HG03097 (cell line): Measurements from ENCODE around the gene C16orf74.
A peak's percentile ranks its signal among the peaks of the same experiment; 100 is the strongest.

Experiments used
- ATAC-seq: cut with Tn5 transposase; IDR thresholded peaks from one replicate; pipeline ENCODE4 v1.9.1; 2021; ENCODE audit not compliant: unreplicated experiment, low FRiP score

The C16orf74 gene

DNA sequence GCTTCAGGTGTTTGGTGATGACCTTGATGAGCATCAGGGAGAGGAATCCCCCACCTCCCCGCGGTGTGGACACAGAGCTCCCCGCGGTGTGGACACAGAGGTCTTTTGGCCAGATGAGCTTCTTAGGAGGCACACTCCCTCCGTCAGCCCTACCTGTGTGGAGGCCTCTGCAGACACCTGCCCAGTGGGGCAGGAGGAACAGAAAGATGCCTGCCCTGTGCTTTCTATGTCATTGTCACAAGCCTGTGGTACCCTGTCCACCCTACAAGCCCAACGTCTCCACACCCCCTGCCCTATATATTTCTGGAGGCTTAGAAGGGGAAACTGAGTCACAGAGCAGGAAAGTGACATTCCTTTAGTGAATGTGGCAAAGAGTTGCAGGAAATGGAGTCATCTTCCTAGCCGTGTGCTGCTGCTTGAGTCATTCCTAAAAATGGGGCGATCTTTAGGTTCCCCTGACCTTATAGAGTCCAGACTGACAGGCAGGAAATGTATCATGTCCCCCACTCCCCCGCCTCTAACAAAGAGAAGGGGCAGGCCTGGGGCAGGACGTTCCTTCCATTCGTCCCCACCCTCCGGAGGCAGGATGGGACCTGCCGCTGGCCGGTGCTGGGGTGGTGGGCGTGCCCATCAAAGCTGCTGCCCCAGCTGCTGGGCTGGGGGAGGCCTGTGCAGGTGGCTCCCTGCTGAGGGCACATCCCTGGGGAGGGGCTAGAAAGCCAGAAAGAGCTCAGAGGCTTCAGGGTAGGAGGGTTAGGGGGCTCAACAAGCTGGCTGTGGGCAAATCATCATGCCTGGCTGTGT lies 1.0 kb upstream of the C16orf74 start:
- ATAC-seq, result no peak

DNA sequence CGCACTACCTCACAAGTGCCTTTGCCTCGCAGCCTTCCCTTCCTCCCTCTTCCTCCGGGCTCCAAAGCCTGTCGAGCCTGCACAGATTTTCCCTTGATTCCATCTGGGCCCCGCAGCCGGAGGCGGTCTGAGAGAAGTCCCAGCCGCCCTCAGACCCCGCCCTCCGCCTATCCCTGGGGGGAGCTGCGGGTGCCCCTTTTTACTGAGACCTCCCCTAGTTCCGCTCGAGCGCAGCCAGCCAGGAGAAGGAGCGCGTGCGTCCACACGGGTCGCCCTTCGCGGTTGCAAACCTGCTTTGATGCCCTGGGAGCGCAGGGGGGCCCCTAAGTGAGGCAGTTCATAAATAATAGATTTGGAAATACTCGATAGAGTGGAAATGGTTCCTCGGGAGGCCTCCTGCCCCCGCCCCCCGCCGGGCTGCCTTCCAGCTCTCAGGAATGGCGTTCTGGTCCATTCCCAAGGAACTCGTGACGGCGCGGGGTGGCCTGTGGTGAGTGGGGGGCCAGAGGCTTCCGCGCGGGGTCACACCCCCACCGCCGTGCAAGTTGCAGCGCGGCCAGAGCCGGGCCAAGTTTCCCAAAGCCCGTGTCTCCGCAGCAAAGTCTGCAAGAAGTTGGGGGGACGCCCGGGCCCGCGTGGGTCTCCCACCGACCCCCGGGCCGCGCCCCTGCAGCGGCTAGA lies 610 bp downstream of the C16orf74 start:
- no peak for ATAC-seq

DNA sequence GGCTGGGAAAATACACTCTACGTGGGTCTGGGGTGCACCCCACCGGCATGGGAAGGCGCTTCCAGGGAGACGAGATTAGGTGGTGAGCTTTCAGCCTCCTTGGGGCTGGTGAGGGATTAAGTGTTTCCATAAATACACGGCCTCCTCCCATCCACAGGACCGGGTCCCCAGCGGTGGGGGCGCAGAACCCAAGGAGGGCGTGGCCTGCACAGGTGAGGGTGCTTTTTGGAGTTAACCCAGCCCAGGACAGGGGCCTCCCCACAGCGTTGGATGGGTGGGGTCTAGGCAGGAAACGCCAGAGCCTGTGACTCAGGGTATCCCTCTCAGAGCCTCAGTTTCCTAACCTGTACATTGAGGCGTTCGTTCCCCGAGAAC lies 1.1 kb downstream of the C16orf74 start:
- no peak for ATAC-seq

DNA sequence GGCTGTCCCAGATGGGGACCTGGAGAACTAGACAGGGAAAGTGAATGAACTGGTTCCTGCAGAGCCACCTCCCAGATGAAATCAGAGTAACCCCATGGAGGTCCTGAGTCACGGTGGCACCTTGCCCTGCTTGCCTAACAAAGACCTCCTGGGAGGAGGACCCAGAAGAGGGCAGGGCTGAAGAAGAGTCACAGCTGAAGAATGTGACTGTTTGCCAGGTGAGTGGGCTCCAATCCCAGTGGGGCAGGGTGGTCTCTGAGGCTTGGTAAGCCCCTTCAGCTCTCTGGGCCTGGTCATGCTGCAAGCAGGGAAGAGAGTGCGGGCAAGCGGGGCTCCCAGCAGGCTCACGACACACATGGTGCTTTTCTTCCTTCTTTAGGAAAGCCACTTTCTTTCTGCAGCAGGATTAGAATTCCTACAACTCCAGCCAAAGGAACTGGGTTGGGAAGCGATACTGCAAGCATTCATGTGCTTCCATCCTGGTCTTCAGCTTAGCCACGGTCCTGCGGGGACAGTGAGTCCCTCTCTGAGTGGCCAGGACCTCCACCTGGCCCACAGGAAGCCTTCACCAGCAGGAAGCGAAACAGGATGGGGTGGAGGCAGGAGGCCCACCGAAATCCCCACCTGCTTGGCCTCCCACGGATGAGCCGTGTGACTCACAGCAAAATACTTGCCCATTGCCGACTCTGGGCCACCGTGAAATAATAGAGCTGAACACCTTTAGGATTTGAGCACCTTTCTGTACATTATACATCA lies 4.3 kb downstream of the C16orf74 start:
- no peak for ATAC-seq

DNA sequence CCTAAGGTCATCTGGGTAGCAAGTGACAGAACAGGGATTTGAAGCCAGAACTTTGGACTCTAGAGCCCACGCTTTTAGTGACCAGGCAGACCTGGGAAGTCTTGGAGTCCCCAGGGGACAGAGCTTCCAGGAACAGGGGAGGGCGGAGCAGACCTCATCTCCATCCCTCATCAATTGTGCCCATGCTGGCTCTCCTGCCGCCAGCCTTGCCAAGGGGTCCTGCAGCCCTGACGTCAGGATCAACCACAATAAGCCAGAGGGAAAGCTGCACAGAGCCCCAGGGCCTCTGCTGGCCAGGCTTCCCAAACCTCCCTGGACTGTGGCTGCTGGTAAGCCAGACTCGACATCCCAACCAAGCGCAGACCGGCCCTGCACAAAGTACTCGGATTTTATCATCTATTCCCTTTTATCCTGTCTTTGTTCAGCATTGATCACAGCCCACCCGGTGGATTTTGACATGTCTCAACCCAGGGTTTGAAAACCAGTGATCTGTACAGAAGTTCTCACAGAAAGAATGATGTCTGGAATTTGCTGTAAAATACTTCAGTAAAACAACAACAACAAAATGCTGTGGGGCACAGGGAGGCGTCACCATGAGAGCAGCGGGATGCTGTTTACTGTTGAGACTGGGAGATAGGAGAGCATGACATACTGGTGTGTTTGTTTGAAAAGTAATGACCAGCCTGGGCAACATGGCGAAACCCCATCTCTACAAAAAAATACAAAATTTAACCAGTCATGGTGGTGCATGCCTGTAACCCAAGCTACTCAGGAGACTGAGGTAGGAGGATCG lies 11.8 kb downstream of the C16orf74 start:
- no peak for ATAC-seq

DNA sequence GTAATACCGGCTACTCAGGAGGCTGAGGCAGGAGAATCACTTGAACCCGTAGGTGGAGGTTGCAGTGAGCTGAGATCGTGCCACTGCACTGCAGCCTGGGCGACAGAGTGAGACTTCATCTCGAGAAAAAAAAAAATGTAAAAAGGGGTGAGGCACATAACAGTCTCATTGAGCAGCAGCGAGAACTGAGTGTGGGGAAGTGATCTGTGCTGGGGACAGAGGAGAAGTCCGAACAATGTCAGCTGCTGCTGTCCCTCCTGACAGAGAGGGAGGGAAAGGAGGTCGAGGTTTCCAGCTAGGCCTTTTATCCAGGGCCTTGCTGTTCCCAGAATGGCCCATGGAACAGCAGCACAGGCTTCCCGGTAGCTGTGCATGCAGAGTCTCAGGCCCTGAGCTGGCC lies 14.0 kb downstream of the C16orf74 start:
- no peak for ATAC-seq

DNA sequence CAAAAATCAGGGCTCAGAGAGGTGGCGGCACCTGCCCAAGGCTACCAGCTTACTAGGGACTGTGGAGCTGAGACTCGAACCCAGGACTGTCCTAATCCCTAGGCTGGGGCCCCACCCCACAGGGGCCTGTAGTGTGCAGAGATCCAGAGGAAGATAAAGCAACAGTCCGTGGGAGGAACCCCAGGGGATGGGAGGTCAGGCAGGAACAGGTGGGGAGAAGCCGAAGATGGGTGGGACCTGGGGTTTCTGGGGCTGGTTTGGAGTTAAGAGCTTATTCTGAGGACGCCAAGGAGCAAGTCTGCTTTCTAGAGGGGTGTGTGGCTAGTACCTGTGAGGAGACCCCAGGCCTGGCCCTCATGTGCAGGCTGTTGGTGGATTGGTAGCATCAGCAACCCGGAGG lies 14.9 kb downstream of the C16orf74 start:
- no peak for ATAC-seq

DNA sequence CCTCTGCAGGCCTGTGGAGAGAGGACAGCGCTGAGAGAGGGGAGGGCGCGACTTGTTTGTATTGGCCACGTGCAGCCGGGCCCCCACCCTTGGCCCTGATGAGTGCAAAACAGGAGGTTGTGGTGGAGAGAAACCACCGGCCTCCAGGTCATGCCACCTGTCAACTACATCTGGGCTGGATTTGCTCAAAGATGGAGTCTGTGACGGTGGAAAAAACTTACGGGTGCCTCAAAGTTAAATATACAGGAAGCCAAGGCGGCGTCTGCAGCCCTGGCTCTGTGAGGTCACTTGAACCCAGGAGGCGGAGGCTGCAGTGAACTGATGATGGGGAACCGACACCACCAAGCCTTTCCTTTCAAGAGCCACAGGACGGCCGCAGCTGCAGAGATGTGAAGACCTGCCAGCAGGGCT lies 15.7 kb downstream of the C16orf74 start:
- ATAC-seq, result peak; percentile 77

DNA sequence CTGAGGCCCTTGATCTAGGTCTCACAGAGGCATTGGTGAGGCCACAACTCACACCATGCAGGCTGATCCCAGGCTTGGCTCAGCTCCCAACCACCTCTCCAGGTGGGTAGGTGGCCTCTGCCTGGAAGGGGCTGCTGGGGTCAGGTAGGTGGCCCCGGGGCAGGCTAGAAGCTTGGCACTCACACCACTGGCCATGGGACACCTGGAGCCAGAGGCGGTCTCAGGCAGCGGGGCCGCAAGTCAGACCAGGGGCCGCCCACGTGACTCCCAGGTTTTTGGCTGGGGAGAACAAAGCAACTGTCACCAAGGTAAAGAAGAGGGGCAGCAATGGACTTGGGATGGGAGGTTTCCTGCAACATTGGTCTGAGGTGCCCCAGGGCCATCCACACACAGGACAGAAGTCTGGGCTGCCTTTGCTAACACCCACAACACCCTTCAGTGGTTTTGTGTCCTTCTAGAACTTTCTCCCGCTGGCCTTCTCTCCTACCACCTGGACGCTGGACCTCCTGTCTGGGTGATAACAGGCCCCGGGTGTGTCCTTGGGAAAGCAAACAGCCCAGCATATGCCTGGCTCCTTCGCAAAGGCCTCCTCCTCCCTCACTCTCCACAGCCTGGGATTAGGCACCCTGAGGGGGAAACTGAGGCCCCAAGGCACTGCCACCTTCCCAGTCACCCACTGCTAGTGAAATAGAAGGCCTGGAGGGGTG lies 16.4 kb downstream of the C16orf74 start:
- ATAC-seq, result no peak

DNA sequence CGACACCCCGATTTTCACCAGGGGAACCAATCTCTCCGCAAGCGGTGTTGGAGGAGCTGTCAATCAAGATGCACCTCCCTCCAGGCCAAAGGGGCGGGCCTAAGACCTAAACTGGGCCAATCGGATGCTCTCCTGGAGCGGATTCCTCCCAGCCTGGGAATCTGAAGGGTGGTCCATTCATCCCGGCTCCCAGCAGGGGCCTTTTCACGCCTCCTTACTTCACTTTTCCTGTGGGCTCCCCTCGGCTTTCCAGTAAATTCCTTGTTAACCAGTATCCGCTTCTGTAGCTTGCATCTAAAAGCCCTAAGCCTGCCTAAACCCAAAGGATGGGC lies 17.1 kb downstream of the C16orf74 start:
- no peak for ATAC-seq

DNA sequence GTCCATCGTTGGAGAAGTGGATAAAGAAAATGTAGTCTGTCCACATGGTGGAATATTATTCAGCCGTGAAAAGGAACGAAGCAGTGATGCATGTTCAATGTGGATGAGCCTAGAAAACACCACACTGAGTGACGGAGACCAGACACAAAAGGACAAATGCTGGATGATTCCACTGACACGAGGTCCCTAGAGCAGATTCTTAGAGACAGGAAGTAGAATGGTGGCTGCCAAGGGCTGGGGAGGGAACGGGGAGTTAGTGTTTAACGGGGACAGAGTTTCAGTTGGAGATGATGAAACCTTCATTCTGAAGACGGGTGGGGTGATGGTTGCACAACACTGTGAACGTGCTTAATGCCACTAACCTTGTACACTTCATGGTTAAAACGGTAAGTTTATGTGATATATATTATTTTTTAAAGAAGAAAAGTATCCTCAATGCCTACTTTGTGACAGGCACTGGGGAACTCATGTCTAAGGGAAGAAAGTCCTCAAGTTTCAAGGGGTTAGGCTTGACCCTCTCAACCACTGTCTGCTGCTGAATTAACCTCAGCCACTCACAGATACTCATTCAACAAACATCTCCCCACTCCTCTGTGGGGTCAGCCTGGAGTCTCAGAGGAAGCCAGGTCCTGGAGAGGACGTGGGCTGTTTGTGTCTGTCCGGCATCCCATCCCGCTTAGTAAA lies 17.6 kb downstream of the C16orf74 start:
- ATAC-seq, result no peak

DNA sequence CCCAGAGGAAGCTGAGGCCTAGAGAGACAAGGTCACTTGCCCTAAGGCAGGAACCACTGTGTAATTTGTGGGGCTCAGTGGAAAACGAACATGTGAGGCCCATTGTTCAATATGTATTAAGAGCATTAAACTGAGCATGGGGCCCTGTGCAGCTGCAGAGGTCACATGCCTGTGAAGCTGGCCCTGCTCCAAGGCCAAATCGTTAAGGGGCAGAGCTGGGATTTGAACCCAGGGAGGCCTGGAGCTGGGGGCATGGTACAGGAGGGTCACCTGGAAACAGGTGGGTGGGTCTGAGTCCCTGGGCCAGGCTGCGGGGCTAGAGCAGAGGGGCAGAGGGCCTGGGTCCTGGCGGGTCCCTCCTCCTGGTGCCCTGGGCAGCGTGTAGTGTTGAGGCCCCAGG lies 19.7 kb downstream of the C16orf74 start:
- no peak for ATAC-seq

DNA sequence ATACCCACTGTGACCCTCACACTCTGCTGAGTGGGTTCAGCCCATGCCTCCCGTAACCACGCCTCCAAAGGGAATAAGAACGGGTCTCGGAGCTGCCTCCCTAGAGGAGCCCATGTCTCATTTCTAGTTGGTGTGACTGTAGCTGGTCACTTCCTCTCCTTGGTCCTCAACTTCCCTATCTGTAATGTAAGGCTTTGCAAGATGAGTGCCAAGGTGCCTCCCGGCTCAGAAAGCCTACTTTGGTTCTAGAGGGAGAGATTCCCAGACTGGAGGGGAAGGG lies 20.8 kb downstream of the C16orf74 start:
- ATAC-seq, result no peak

DNA sequence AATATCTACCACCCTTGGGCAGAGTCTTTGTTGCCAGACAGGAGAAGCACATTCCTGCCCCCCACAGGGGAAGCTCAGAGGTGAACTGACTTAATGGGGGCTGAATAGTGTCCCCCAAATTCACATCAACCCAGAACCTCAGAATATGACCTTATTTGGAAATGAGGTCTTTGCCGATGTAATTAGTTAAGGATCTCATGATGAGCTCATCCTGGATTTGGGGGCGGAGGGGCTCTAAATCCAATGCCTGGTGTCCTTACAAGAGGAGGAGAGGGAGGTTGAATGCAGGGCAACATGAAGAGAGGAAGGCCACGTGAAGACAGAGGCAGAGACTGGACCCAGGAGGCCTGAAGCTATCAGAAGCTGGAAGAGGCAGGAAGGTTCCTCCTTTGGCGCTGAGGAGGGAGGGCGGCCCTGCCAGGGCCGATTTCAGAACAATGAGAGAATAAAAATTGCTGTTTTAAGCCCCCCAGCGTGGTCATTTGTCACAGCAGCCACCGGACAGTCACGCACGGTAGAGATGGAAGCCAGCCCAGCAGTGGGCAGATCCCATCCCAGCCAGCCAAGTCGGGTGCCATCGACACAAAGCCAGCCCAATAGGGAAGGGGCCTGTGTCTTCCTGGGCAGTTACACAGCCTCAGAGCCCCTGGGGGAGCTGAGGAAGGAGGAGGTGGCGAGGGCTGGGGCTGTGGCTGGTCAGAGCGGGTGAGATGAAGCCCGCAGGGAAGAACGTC lies 21.3 kb downstream of the C16orf74 start:
- no peak for ATAC-seq

DNA sequence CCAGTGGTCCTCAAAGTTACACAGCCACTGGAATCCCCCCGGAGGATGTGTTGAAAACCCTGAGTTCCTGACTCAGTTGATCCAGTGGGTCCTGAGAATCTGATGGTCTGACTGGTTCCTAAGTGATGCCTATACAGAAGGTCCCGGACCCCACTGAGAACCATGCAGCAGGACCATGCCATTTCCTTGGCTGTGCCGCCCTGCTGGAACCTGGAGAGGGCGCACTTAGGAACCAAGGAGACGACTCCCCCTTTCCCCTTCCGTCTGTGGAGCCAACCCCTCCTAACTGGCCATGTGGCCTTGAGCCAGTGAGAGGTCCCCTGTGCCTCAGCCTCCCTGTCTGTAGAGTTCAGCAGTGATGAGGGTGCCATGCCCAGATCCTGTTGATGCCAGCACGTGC lies 22.0 kb downstream of the C16orf74 start:
- ATAC-seq, result no peak

DNA sequence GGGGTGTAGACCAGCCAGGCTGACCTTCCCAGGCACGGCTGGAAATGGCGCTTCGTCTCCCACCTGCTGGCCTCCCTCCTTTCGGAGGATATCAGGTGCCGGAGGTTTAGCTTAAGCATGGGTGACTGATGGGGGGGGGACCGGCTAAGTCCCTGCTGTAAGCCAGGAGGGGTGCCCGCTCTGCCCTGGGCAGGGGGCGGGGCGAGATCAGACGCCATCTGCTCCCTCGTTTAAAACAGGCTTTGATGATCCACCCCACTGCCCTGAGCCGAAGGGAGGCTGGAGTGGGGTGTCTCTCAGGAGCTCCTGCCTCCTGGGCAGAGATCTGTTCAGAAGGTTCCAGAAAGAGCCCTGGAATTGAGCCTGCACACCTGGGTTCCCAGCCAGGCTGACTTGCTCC lies 26.0 kb downstream of the C16orf74 start:
- ATAC-seq, result no peak

DNA sequence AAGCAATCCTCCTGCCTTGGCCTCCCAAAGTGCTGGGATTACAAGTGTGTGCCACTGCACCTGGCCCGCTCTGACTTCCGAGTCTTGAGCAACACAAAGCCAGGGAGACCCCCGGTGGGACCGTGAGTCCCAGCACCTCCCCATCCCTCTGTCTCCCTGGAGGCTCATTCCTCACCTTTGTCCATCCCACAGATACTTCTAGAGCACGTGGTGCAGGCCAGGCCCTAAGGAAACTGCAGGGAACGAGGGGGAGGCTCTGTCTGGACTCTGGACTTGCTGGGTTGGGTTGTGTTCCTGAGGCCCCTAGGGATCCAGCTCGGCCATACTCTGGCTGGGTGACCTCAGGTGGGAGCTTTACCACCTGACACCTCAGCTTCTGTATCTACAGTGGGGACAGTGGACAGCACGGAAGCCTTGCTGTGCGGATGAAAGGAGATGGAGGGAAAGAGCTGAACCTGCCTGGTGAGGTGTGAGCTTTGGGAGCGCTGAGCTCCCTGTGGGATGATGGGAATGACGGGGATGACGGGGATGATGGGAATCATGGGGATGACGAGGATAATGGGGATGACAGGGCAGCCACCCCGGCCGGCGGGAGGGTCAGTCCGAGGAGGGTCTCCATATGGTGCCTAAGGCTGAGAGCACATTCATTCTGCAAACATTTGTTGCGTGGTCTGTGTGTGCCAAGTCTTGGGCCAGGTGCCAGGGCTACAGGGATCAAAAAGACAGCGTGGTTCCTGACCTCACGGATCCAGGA lies 26.6 kb downstream of the C16orf74 start:
- no peak for ATAC-seq

DNA sequence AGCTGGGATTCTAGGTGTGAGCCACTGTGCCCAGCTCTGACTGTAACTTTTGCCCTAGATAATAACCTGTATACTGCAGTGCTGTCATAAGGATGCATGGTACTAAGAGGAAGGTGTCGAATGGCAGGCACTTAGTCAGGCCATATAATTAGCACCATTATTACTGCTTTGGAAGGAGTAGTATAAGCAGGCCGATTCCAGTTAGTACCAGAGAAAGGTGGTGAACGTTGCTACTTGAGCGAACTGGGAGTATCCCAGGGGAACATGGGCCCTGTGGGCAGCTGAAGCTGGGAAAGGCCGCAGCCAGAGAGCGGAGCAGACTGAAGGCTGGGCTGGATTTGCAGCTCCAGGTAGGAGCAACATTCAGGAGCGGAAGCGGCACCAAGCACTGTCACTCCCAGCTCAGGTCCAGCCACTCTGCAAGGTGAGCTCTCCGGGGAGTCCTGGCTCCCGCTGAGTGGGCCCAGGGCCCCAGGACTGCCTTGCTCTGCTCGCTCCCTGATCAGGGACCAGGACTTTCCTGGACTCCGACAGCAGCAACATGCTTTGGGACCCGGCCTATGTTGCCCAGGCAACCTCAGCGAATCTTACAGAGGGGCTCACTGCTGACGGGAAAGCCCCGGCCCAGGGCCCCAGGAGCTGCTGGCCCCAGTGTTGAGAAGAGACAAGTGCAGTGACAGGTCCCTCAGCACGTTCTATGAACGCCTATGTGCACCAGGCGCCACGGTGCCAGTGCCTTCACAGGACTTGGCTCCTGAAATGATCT lies 28.6 kb downstream of the C16orf74 start:
- ATAC-seq, result no peak
